ENCODE measurements around the gene RNF220. TPM values are rescaled to one million over a fixed set of nuclear protein-coding genes. Genes with fewer than 3 reads are reported as not detected.

Gene RNF220
- polyA plus RNA-seq, 1 of the 3 experiments (the other 2 are of a cell fraction) = 83.7 TPM

- Histone ChIP-seq H3K4me2 (peak overlapping the region; percentile 33; the same call in 1 of the 2 replicates), H2AFZ (ENCODE audit: low read depth) (no peak overlapping the region), H3K79me2 (ENCODE audit: insufficient read depth) (no peaks in the 10 kb centered on the region), H3K27ac (ENCODE audit: low read depth in 2 of 2, low read length in 1 of 2) (no peak overlapping the region), H4K20me1 (ENCODE audit: insufficient read depth) (no peaks in the 10 kb centered on the region), H3K4me3 (ENCODE audit: low read depth in 2 of 2, low read length in 1 of 2) (no peak overlapping the region; a peak in 1 of 4 replicates), H3K4me1 (ENCODE audit: control insufficient read depth in 1 of 2, insufficient read depth in 2 of 2, low read depth in 1 of 2, low read length in 1 of 2) (no peaks in the 10 kb centered on the region; a peak in 1 of 4 replicates), H3K9me3 (no peaks in the 10 kb centered on the region), H3F3A (replicated peaks; ENCODE audit: insufficient read depth) (no peaks in the 10 kb centered on the region), H3K9ac (no peak overlapping the region), H3K36me3 (replicated peaks in 1 of 2; ENCODE audit: control insufficient read depth in 1 of 2, insufficient read depth in 2 of 2, low read length in 1 of 2) (no peaks in the 10 kb centered on the region), H3K9me2 (no peaks in the 10 kb centered on the region), H3K27me3 (ENCODE audit: insufficient read depth) (peaks cover 44% of the 10 kb centered on the region; the same call in 1 of the 2 replicates)
- TF ChIP-seq REST (IDR thresholded peaks at IDR 0.05; ENCODE audit: low read depth, low read length) (no peak), MAX (IDR thresholded peaks at IDR 0.05; ENCODE audit: low read depth) (no peak), FOXJ3 (CRISPR knock-in tag; IDR thresholded peaks at IDR 0.05) (no peak), SMC3 (IDR thresholded peaks at IDR 0.05; ENCODE audit: low read depth, low read length) (no peak), RCOR1 (IDR thresholded peaks at IDR 0.05; ENCODE audit: low read length) (no peak), RAD21 (IDR thresholded peaks at IDR 0.05; ENCODE audit: low read length) (no peak), YY1 (IDR thresholded peaks at IDR 0.05; ENCODE audit: low read depth) (no peak), IRF3 (IDR thresholded peaks at IDR 0.05; ENCODE audit: low read depth, low read length) (no peak), EP300 (IDR thresholded peaks at IDR 0.05; ENCODE audit: borderline replicate concordance in 1 of 2, low read depth in 1 of 2, low read length in 1 of 2) (no peak), POLR2AphosphoS5 (IDR thresholded peaks at IDR 0.05; ENCODE audit: low read depth, low read length) (no peak), RFX5 (IDR thresholded peaks at IDR 0.05; ENCODE audit: low read length) (no peak), NFIC (IDR thresholded peaks at IDR 0.05; ENCODE audit: borderline replicate concordance) (no peak), JUND (IDR thresholded peaks at IDR 0.05) (no peak), GATA2 (CRISPR knock-in tag; IDR thresholded peaks at IDR 0.05) (no peak), RXRA (IDR thresholded peaks at IDR 0.05; ENCODE audit: borderline replicate concordance, low read depth) (no peak)
- DNase-seq = no peak
- WGBS (ENCODE audit: low lambda C conversion rate) = 34% methylated on average over 18 of the region's 18 CpGs
- POLR2A ChIA-PET = no interaction called here
- CTCF ChIA-PET = no interaction called here
Measured at GRCh38 chr1:44472620-44473525, 67.8 kb downstream of the RNF220 start.

Data from SK-N-SH (cell line).